HG03439 (cell line): Measurements from ENCODE around the gene TNC.

Experiments used
- ATAC-seq: cut with Tn5 transposase; IDR thresholded peaks from one replicate; pipeline ENCODE4 v1.9.1; 2021; ENCODE audit warnings: mild to moderate bottlenecking, moderate library complexity; ENCODE audit not compliant: unreplicated experiment

Gene TNC

GRCh38 chr9:115117999-115118878 lies at the start of gene TNC:
Gene TNC (minus strand): TSS chr9:115118157. CDS start chr9:115091018, 27,139 bp downstream.
- ATAC-seq, result no peak

- ATAC-seq, result no peak
These were observed 49.2 kb upstream of the TNC start for GRCh38 chr9:115167175-115167574.

GRCh38 chr9:115165233-115165632 lies 47.3 kb upstream of the TNC start:
- ATAC-seq, result no peak

- ATAC-seq, result no peak
These were observed 46.6 kb upstream of the TNC start for GRCh38 chr9:115164511-115164974.

GRCh38 chr9:115162946-115163345 lies 45.0 kb upstream of the TNC start:
- ATAC-seq, result no peak

GRCh38 chr9:115161446-115161845 lies 43.5 kb upstream of the TNC start:
- no peak for ATAC-seq

GRCh38 chr9:115158661-115159481 lies 40.9 kb upstream of the TNC start:
- no peak for ATAC-seq

GRCh38 chr9:115157245-115157674 lies 39.3 kb upstream of the TNC start:
- ATAC-seq, result no peak

- ATAC-seq, result no peak
These were observed 37.1 kb upstream of the TNC start for GRCh38 chr9:115155037-115155436.

- ATAC-seq, result no peak
These were observed 36.7 kb upstream of the TNC start for GRCh38 chr9:115154617-115155016.

- ATAC-seq, result no peak
These were observed 34.4 kb upstream of the TNC start for GRCh38 chr9:115152281-115152820.

GRCh38 chr9:115148721-115149120 lies 30.8 kb upstream of the TNC start:
- no peak for ATAC-seq

- ATAC-seq, result no peak
These were observed 28.6 kb upstream of the TNC start for GRCh38 chr9:115146581-115147021.

GRCh38 chr9:115144706-115145105 lies 26.7 kb upstream of the TNC start:
- no peak for ATAC-seq

GRCh38 chr9:115143689-115144088 lies 25.7 kb upstream of the TNC start:
- ATAC-seq, result no peak

- ATAC-seq, result no peak
These were observed 24.7 kb upstream of the TNC start for GRCh38 chr9:115142517-115143270.

GRCh38 chr9:115142090-115142489 lies 24.1 kb upstream of the TNC start:
- no peak for ATAC-seq

- ATAC-seq, result no peak
These were observed 23.7 kb upstream of the TNC start for GRCh38 chr9:115141612-115142011.

- ATAC-seq, result no peak
These were observed 20.2 kb upstream of the TNC start for GRCh38 chr9:115138151-115138550.

GRCh38 chr9:115137526-115137925 lies 19.6 kb upstream of the TNC start:
- ATAC-seq, result no peak
